WERI-Rb-1 (cell line): ENCODE results near the gene GAGE12C.
"Not testable (repeated sequence)": the region's sequence is repeated elsewhere in the genome, so short reads cannot be mapped to it uniquely, and the experiment has no call there.

Experiments
- DNase-seq: peaks from one replicate; pipeline ENCODE4 v3.0.0-alpha.2; 2020
- H3K27ac ChIP-seq: fragments of 250-450 bp; sonication (Bioruptor Pico); 2 replicates; pipeline ENCODE4 v1.5.1; 2020; ENCODE audit warnings: mild to moderate bottlenecking, moderate library complexity
- H3K27me3 ChIP-seq: fragments of 250-450 bp; sonication (Bioruptor Pico); 2 replicates; pipeline ENCODE4 v1.5.1; 2021; ENCODE audit warnings: mild to moderate bottlenecking, low read depth, moderate library complexity; ENCODE audit not compliant: insufficient read depth, severe bottlenecking
- H3K36me3 ChIP-seq: fragments of 250-450 bp; sonication (Bioruptor Pico); 2 replicates; pipeline ENCODE4 v1.5.1; 2020; ENCODE audit warnings: mild to moderate bottlenecking, moderate library complexity
- H3K4me3 ChIP-seq: 2 replicates; pipeline ENCODE4 v1.5.1; 2011; ENCODE audit warnings: low read depth, mild to moderate bottlenecking, control low read depth, low read length
- H3K9me3 ChIP-seq: fragments of 250-450 bp; sonication (Bioruptor Pico); 2 replicates; pipeline ENCODE4 v1.5.1; 2021; ENCODE audit warnings: mild to moderate bottlenecking, moderate library complexity; ENCODE audit not compliant: severe bottlenecking

The GAGE12C gene

GRCh38 chrX:49531877-49532276 is at the start of gene GAGE12C:
Gene GAGE12C, plus strand, starts transcription at chrX:49532177. Its CDS starts 1,155 bp downstream, at chrX:49533332.
- not testable (repeated sequence) for H3K27ac ChIP-seq, H3K9me3 ChIP-seq, H3K36me3 ChIP-seq, DNase-seq, H3K27me3 ChIP-seq, H3K4me3 ChIP-seq

- not testable (repeated sequence) for DNase-seq, H3K27ac ChIP-seq, H3K36me3 ChIP-seq, H3K9me3 ChIP-seq, H3K4me3 ChIP-seq, H3K27me3 ChIP-seq
Measured at GRCh38 chrX:49541433-49541832, 9.5 kb downstream of the GAGE12C start, which contains the start of gene GAGE12D. Gene GAGE12D, plus strand, starts transcription at chrX:49541733. Its CDS starts 1,155 bp downstream, at chrX:49542888.

- H3K9me3 ChIP-seq, H3K36me3 ChIP-seq, H3K27ac ChIP-seq, DNase-seq, H3K27me3 ChIP-seq, H3K4me3 ChIP-seq: not testable (repeated sequence)
Measured at GRCh38 chrX:49550989-49551388, 19.0 kb downstream of the GAGE12C start, which contains the start of gene GAGE12E. Gene GAGE12E, plus strand, starts transcription at chrX:49551289. Its CDS starts 1,155 bp downstream, at chrX:49552444.

- not testable (repeated sequence) for H3K27me3 ChIP-seq, H3K27ac ChIP-seq, DNase-seq, H3K4me3 ChIP-seq, H3K36me3 ChIP-seq, H3K9me3 ChIP-seq
Measured at GRCh38 chrX:49560542-49560941, 28.6 kb downstream of the GAGE12C start, which contains the start of gene GAGE12F. Gene GAGE12F, plus strand, starts transcription at chrX:49560842. Its CDS starts 1,155 bp downstream, at chrX:49561997.

GRCh38 chrX:49568728-49569127 is 36.8 kb downstream of the GAGE12C start:
- not testable (repeated sequence) for H3K27me3 ChIP-seq, H3K4me3 ChIP-seq, DNase-seq, H3K9me3 ChIP-seq, H3K36me3 ChIP-seq, H3K27ac ChIP-seq

GRCh38 chrX:49569152-49569551 is 37.2 kb downstream of the GAGE12C start:
- H3K27me3 ChIP-seq, H3K36me3 ChIP-seq, DNase-seq, H3K27ac ChIP-seq, H3K9me3 ChIP-seq, H3K4me3 ChIP-seq: not testable (repeated sequence)

- not testable (repeated sequence) for H3K36me3 ChIP-seq
Measured at GRCh38 chrX:49570100-49570499, 38.1 kb downstream of the GAGE12C start, which contains the start of gene GAGE12G. Gene GAGE12G, plus strand, starts transcription at chrX:49570400. Its CDS starts 1,155 bp downstream, at chrX:49571555.

GRCh38 chrX:49579649-49580048 is 47.7 kb downstream of the GAGE12C start, which contains the start of gene GAGE12H:
Gene GAGE12H, plus strand, starts transcription at chrX:49579949. Its CDS starts 1,155 bp downstream, at chrX:49581104.
- not testable (repeated sequence) for H3K27me3 ChIP-seq, H3K27ac ChIP-seq, DNase-seq, H3K4me3 ChIP-seq, H3K36me3 ChIP-seq, H3K9me3 ChIP-seq

More at GRCh38 chrX:49570100-49570499, 38.1 kb downstream of the GAGE12C start, which contains the start of gene GAGE12G:
- not testable (repeated sequence) for H3K9me3 ChIP-seq, DNase-seq, H3K4me3 ChIP-seq, H3K27me3 ChIP-seq, H3K27ac ChIP-seq
